ENCODE data around the gene ITPR2. TPM values are rescaled to one million over a fixed set of nuclear protein-coding genes. Genes with fewer than 3 reads are reported as not detected.
A peak's percentile ranks its signal among the peaks of the same experiment; 100 is the strongest.

ITPR2 gene
- polyA plus RNA-seq, 1 experiment, result 3.5 TPM

DNA sequence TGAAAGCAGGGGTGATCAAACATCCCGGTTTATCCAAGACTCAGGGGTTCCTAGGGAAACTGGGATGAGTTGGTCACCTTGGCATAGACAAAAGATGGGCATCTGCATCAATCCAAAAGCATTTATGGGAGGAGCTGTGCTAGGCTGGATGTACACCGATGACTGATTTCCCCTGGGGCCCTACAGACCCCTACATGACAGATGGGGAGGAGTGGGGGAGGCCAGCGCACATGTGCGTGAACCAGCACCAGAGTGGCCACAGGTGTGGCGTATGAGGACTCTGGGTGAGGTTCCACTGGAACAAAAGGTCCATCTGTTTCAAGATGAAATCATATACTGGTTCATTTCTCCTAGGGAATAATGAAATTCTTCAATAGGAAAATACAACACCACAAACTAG is 210.4 kb downstream of the ITPR2 start:
- ChIA-PET POLR2A (no interaction called here), CTCF (interaction anchor here (1.3 kb wide), 1 partner anchor 79 kb away, joined by 3 read pairs; no protein-coding TSS in a partner anchor)
- TF ChIP-seq, protein P1, sequence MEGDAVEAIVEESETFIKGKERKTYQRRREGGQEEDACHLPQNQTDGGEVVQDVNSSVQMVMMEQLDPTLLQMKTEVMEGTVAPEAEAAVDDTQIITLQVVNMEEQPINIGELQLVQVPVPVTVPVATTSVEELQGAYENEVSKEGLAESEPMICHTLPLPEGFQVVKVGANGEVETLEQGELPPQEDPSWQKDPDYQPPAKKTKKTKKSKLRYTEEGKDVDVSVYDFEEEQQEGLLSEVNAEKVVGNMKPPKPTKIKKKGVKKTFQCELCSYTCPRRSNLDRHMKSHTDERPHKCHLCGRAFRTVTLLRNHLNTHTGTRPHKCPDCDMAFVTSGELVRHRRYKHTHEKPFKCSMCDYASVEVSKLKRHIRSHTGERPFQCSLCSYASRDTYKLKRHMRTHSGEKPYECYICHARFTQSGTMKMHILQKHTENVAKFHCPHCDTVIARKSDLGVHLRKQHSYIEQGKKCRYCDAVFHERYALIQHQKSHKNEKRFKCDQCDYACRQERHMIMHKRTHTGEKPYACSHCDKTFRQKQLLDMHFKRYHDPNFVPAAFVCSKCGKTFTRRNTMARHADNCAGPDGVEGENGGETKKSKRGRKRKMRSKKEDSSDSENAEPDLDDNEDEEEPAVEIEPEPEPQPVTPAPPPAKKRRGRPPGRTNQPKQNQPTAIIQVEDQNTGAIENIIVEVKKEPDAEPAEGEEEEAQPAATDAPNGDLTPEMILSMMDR (IDR thresholded peaks at IDR 0.05; ENCODE audit: insufficient read depth, low read depth, low read length), result no peak
- Histone ChIP-seq H3K4me3 (ENCODE audit: low read depth, low read length) (no peak overlapping the region), H3K27me3 (ENCODE audit: control insufficient read depth, insufficient read depth, low read length) (no peaks in the 10 kb centered on the region), H3K36me3 (ENCODE audit: control insufficient read depth, insufficient read depth, low read length) (no peaks in the 10 kb centered on the region)
- no peak for DNase-seq (ENCODE audit: low read depth)

DNA sequence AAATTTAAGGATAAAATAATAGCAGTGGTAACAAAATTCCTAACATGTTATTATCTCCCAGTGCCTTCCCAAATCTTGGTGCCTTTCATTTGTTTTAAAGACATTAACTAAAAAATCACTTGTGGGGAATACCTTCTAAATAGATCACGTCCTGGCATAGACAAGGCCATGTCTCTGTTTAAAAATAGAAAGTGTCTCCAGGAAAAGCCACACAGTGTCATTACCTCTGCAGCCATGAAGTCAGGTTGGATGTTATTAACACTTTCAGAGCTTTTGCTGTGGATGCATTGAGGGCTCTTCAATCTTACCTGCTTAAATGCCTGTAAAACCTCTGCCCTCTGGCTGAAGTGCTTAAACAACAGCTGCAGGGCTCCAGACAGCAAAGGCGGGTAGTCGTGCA is 211.1 kb downstream of the ITPR2 start:
- DNase-seq (ENCODE audit: low read depth), result no peak
- H3K4me3 ChIP-seq (ENCODE audit: low read depth, low read length), result no peak overlapping the region
- CTCF ChIA-PET, result interaction anchor here (1.3 kb wide), 1 partner anchor 80 kb away, joined by 3 read pairs; no protein-coding TSS in a partner anchor
- no peaks in the 10 kb centered on the region for H3K27me3 ChIP-seq (ENCODE audit: control insufficient read depth, insufficient read depth, low read length)
- no peaks in the 10 kb centered on the region for H3K36me3 ChIP-seq (ENCODE audit: control insufficient read depth, insufficient read depth, low read length)
- TF ChIP-seq, protein P1 (IDR thresholded peaks at IDR 0.05; ENCODE audit: insufficient read depth, low read depth, low read length), result no peak
- POLR2A ChIA-PET, result no interaction called here

DNA sequence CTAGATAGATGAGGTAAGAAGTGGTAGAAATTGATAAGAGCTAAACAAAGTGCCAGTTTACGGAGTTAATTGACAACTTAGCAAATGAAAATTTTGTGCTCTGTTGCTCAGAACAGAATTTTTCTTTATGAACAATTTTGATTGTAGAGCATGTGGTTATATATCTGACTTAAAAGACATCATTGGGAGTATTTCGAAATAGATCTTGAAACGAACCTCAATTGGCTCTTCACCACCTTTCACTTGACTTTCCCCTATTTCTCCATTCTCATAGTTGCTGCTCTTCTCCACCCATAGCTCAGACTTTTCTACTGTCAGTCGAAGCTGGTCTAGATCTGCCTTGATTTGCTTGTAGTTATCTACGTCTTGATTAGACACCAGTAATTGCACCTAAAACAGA is 212.1 kb downstream of the ITPR2 start:
- Histone ChIP-seq H3K27me3 (ENCODE audit: control insufficient read depth, insufficient read depth, low read length) (no peaks in the 10 kb centered on the region), H3K36me3 (ENCODE audit: control insufficient read depth, insufficient read depth, low read length) (no peaks in the 10 kb centered on the region), H3K4me3 (ENCODE audit: low read depth, low read length) (no peak overlapping the region)
- CTCF ChIA-PET, result no interaction called here
- DNase-seq (ENCODE audit: low read depth), result no peak
- TF ChIP-seq, protein P1 (IDR thresholded peaks at IDR 0.05; ENCODE audit: insufficient read depth, low read depth, low read length), result no peak
- POLR2A ChIA-PET, result no interaction called here

DNA sequence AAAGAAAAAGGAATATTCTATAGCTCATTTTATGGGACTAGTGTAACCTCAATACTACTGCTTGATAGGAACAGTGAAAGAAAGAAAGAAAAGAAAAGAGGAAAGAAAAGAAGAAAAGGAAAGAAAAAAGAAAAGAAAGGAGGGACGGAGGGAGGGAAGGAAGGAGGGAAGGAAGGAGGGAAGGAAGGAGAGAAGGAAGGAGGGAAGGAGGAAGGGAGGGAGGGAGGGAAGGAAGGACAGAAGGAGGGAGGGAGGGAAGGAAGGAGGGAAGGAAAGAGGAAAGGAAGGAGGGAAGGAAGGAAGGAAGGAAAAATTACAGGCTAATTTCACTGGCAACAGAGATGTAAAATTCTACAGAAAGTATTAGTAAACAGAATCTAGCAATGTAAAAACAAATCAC is 215.5 kb downstream of the ITPR2 start:
- no peaks in the 10 kb centered on the region for H3K36me3 ChIP-seq (ENCODE audit: control insufficient read depth, insufficient read depth, low read length)
- CTCF ChIA-PET, result interaction anchor here (0.9 to 1.4 kb wide), 2 partner anchors 158 to 520 kb away, joined by 3 read pairs; no protein-coding TSS in a partner anchor
- TF ChIP-seq, protein P1 (IDR thresholded peaks at IDR 0.05; ENCODE audit: insufficient read depth, low read depth, low read length), result no peak
- H3K4me3 ChIP-seq (ENCODE audit: low read depth, low read length), result no peak overlapping the region
- H3K27me3 ChIP-seq (ENCODE audit: control insufficient read depth, insufficient read depth, low read length), result no peaks in the 10 kb centered on the region
- DNase-seq (ENCODE audit: low read depth), result no peak
- POLR2A ChIA-PET, result no interaction called here

DNA sequence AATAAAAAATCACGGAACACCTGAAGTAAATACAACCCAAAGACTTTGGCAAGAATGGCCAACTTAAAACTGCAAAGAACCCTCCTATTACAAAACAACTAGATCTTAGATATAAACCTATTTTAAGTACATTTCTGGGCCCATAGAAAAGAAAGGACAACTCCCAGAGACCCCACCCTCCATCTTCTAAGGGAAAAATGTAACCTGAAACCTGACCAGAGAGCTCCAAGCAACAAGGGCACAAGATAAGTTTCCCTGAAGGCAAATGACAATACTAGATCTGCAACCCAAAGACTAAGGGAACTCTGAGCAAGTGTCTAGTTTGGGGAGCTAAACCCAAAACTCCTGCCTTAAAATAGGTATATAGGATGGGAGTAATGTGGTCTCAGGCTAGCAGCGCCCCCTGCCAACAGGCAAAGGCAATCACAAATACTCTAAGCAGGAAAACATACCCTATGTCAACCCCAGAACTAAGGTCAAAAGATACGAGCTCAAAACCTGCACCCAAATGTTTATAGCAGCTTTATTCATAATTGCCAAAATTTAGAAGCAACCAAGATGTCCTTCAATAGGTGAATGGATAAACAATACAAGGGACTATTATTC is 218.9 kb downstream of the ITPR2 start:
- ChIA-PET CTCF (interaction anchor here (0.6 to 2.0 kb wide), 21 partner anchors 10 to 517 kb away, joined by 3 to 20 read pairs (median 4); no protein-coding TSS in a partner anchor), POLR2A (no interaction called here)
- no peak for DNase-seq (ENCODE audit: low read depth)
- Histone ChIP-seq H3K36me3 (ENCODE audit: control insufficient read depth, insufficient read depth, low read length) (no peaks in the 10 kb centered on the region), H3K27me3 (ENCODE audit: control insufficient read depth, insufficient read depth, low read length) (no peaks in the 10 kb centered on the region), H3K4me3 (ENCODE audit: low read depth, low read length) (no peak overlapping the region)
- TF ChIP-seq, protein P1 (IDR thresholded peaks at IDR 0.05; ENCODE audit: insufficient read depth, low read depth, low read length), result peak; percentile 58

Data from BJ (cell line).